K562 (cell line): ENCODE measurements around the gene OR52B6. TPM values are rescaled to one million over a fixed set of nuclear protein-coding genes. Genes with fewer than 3 reads are reported as not detected.
A peak's percentile ranks its signal among the peaks of the same experiment; 100 is the strongest.

Source experiments
- CBFA2T2 ChIP-seq: fragments of 450-650 bp; conservative IDR thresholded peaks from 2 replicates; pipeline ENCODE4 v1.6.1; 2017; ENCODE audit warnings: mild to moderate bottlenecking
- CTCF ChIP-seq, 3 experiments: IDR thresholded peaks in 2 of 3; conservative IDR thresholded peaks in 1 of 3; 2 replicates each; pipeline ENCODE4 v1.5.1; 2011 to 2012; ENCODE audit warnings: low read length in 3 of 3, mild to moderate bottlenecking in 3 of 3, control low read depth in 2 of 3, improper control_type of control experiment in 1 of 3, inconsistent platforms in 1 of 3, low read depth in 1 of 3, mixed read lengths in 1 of 3, moderate library complexity in 1 of 3; ENCODE audit not compliant: insufficient read depth in 2 of 3
- EP300 ChIP-seq: IDR thresholded peaks from 2 replicates; pipeline ENCODE4 v1.6.1; 2012; ENCODE audit warnings: low read length, improper control_type of control experiment
- GATA2 ChIP-seq: sonication (generic); formaldehyde crosslinking; IDR thresholded peaks from 2 replicates; pipeline ENCODE4 v1.4.0; 2020; ENCODE audit warnings: mild to moderate bottlenecking, missing genetic modification reagents
- KDM4B ChIP-seq, 2 experiments: fragments of 450-650 bp in 1 of 2; sonication (generic) in 1 of 2; IDR thresholded peaks; 2 replicates each; pipeline ENCODE4 v1.6.1; 2016 to 2017; ENCODE audit warnings: borderline replicate concordance in 2 of 2, antibody characterized with exemption in 1 of 2, low read depth in 1 of 2, mild to moderate bottlenecking in 1 of 2
- NCOA1 ChIP-seq: fragments of 450-650 bp; IDR thresholded peaks from 2 replicates; pipeline ENCODE4 v1.6.1; 2016; ENCODE audit warnings: low read depth
- NCOR1 ChIP-seq: fragments of 450-650 bp; IDR thresholded peaks from 2 replicates; pipeline ENCODE4 v1.6.1; 2016; ENCODE audit warnings: mild to moderate bottlenecking, moderate library complexity
- NRF1 ChIP-seq, 2 experiments: fragments of 450-650 bp; IDR thresholded peaks in 1 of 2; conservative IDR thresholded peaks in 1 of 2; 2 replicates each; pipeline ENCODE4 v1.6.1; 2014; ENCODE audit warnings: mild to moderate bottlenecking in 2 of 2
- RFX1 ChIP-seq: fragments of 450-650 bp; IDR thresholded peaks from 2 replicates; pipeline ENCODE4 v1.6.1; 2016; ENCODE audit warnings: mild to moderate bottlenecking, moderate library complexity
- SMARCA4 ChIP-seq: fragments of 450-650 bp; IDR thresholded peaks from 2 replicates; pipeline ENCODE4 v1.6.1; 2016
- TCF3 ChIP-seq: sonication (generic); formaldehyde crosslinking; IDR thresholded peaks from 2 replicates; pipeline ENCODE4 v1.4.0; 2020; ENCODE audit warnings: mild to moderate bottlenecking, missing genetic modification reagents
- TCFL5 ChIP-seq: fragments of 250-450 bp; sonication (Bioruptor Pico); conservative IDR thresholded peaks from 2 replicates; pipeline ENCODE4 v1.6.1; 2021; ENCODE audit warnings: mild to moderate bottlenecking, moderate library complexity, matching md5 sums
- TEAD4 ChIP-seq, 2 experiments: sonication (generic) in 1 of 2; formaldehyde crosslinking in 1 of 2; IDR thresholded peaks; 2 replicates each; pipeline versions ENCODE4 v1.6.1 to v1.8.0; 2012 to 2022; ENCODE audit warnings: borderline replicate concordance in 1 of 2, inconsistent platforms in 1 of 2, low read length in 1 of 2, mild to moderate bottlenecking in 1 of 2, missing genetic modification reagents in 1 of 2
- polyA plus RNA-seq, 8 experiments: library from polyadenylated mRNA; depleted of rRNA in 4 of 8; stranded (reverse) in 5 of 8; unstranded in 3 of 8; fragments of >200 nt; fragmentation: Nextera tagmentation in 2 of 8; fragmentation: Illumina TruSeq in 1 of 8; extraction: Ambion mirVana in 2 of 8; extraction: Trizol in 1 of 8; gene quantifications; 2 replicates each; pipeline versions ENCODE4 v1.2.1 to v1.2.3, GENCODE V29; 2011 to 2014; ENCODE audit warnings: inconsistent platforms in 1 of 8, missing spikeins in 1 of 8
- total RNA-seq, 7 experiments: library from RNA; depleted of rRNA in 6 of 7; stranded (reverse); fragments of >200 nt in 6 of 7; fragmentation: Illumina TruSeq in 2 of 7; extraction: Trizol in 2 of 7; gene quantifications; 2 replicates each; pipeline versions ENCODE4 v1.2.1 to v1.2.3, GENCODE V29; 2011 to 2021; ENCODE audit warnings: low replicate concordance in 1 of 7
- TF ChIP-seq, protein P1 (sequence below), 2 experiments: fragments of 450-650 bp in 1 of 2; sonication (generic) in 1 of 2; formaldehyde crosslinking in 1 of 2; IDR thresholded peaks; 2 replicates each; pipeline versions ENCODE4 v1.7.1 to v1.9.0; 2016 to 2022; ENCODE audit warnings: inconsistent platforms in 1 of 2, mild to moderate bottlenecking in 1 of 2, missing genetic modification reagents in 1 of 2

The OR52B6 gene
- total and polyA plus RNA-seq, 9 of the 15 experiments (the other 6 are each of a cell fraction or from before 2014, with no cell fraction given): not detected

DNA sequence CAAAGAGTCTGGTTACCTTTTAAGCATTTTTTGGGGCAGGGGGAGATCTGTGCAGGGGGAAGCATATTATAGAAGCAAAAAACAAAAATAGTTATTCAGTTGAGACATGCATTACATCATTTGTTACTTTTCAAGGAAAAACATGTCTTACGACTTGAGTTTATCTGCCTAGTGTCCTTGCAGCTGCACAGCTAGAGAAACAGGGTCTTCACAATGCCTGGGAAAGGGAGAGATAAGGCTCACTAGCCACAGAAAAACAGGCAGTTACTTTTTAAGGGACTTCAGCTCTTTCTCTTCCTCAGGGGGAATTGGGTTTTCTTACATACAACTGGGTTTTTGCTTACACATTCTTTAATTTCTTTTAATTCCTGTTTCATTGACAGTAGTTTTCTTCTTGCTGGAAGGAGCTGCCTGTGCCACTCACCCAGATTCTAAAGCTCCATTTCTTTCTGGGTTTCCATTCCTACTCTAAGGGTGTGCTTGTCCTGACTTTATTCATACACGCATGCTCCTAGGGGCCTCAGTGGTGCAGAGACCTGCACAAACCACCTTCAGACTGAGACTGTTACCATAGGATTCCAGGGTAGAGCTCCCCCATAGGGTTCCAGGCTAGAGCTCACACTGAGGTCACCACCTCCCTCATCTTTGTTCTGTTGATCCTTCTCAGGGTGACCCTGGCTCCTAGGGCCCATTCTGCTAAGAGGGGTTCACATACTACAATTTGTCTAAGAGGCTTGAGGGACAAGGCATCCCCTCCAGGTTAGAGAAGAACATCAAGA lies 49.4 kb upstream of the OR52B6 start (continued):
- TF ChIP-seq, protein P1, sequence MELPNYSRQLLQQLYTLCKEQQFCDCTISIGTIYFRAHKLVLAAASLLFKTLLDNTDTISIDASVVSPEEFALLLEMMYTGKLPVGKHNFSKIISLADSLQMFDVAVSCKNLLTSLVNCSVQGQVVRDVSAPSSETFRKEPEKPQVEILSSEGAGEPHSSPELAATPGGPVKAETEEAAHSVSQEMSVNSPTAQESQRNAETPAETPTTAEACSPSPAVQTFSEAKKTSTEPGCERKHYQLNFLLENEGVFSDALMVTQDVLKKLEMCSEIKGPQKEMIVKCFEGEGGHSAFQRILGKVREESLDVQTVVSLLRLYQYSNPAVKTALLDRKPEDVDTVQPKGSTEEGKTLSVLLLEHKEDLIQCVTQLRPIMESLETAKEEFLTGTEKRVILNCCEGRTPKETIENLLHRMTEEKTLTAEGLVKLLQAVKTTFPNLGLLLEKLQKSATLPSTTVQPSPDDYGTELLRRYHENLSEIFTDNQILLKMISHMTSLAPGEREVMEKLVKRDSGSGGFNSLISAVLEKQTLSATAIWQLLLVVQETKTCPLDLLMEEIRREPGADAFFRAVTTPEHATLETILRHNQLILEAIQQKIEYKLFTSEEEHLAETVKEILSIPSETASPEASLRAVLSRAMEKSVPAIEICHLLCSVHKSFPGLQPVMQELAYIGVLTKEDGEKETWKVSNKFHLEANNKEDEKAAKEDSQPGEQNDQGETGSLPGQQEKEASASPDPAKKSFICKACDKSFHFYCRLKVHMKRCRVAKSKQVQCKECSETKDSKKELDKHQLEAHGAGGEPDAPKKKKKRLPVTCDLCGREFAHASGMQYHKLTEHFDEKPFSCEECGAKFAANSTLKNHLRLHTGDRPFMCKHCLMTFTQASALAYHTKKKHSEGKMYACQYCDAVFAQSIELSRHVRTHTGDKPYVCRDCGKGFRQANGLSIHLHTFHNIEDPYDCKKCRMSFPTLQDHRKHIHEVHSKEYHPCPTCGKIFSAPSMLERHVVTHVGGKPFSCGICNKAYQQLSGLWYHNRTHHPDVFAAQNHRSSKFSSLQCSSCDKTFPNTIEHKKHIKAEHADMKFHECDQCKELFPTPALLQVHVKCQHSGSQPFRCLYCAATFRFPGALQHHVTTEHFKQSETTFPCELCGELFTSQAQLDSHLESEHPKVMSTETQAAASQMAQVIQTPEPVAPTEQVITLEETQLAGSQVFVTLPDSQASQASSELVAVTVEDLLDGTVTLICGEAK (IDR thresholded peaks at IDR 0.05): peak; percentile 59
- TF ChIP-seq, protein P1 (CRISPR knock-in tag; IDR thresholded peaks at IDR 0.05): no peak
- TF ChIP-seq TCF3 (CRISPR knock-in tag) (peak; percentile 87), EP300 (peak; percentile 48; the same call in 1 of the 2 replicates), KDM4B (IDR thresholded peaks at IDR 0.05; ENCODE audit: borderline replicate concordance in 2 of 2, low read depth in 1 of 2) (no peak), CTCF (IDR thresholded peaks at IDR 0.05 in 2 of 3, conservative IDR thresholded peaks at IDR 0.05 in 1 of 3; ENCODE audit: insufficient read depth in 2 of 3, low read depth in 1 of 3, low read length in 3 of 3) (0 out of 6 replicates have a peak, but pooled peaks of 2 of the 3 experiments have one; percentile 2 to 12), NCOR1 (peak; percentile 69), RFX1 (peak; percentile 43; the same call in 1 of the 2 replicates), CBFA2T2 (peak; percentile 67), TEAD4 (IDR thresholded peaks at IDR 0.05; ENCODE audit: low read length) (peak; percentile 67; the same call in 1 of the 2 replicates), TEAD4 (CRISPR knock-in tag; IDR thresholded peaks at IDR 0.05; ENCODE audit: borderline replicate concordance) (no peak), NRF1 (conservative IDR thresholded peaks at IDR 0.05 in 1 of 2, IDR thresholded peaks at IDR 0.05 in 1 of 2) (peak; percentile 45 to 46; a peak in 3 of 4 replicates), NCOA1 (peak; percentile 26; the same call in 1 of the 2 replicates), TCFL5 (CRISPR knock-in tag) (no peak), SMARCA4 (peak; percentile 72), GATA2 (CRISPR knock-in tag) (peak; percentile 84)
